DND-41 (cell line): ENCODE results near the gene LAMB1.

ENCODE experiments used
- ATAC-seq: fragments of 200-7000 bp; cut with Tn5 transposase; 3 replicates; pipeline ENCODE4 v1.9.1; 2021; ENCODE audit warnings: low read depth; ENCODE audit not compliant: insufficient read depth
- DNase-seq: peaks from one replicate; pipeline ENCODE4 v3.0.0-alpha.2; 2020
- H2AFZ ChIP-seq: 2 replicates; pipeline ENCODE4 v1.6.0; 2012; ENCODE audit warnings: low read depth, low read length
- H3K27ac ChIP-seq: 2 replicates; pipeline ENCODE4 v1.5.1; 2012; ENCODE audit warnings: low read length, inconsistent platforms
- H3K27me3 ChIP-seq: fragments of 200-600 bp; sonication (generic); 2 replicates; pipeline ENCODE4 v1.6.0; 2012; ENCODE audit warnings: low read length, mild to moderate bottlenecking, inconsistent platforms; ENCODE audit not compliant: insufficient read depth, poor library complexity
- H3K36me3 ChIP-seq: 2 replicates; pipeline ENCODE4 v1.5.1; 2012; ENCODE audit warnings: low read length, inconsistent platforms; ENCODE audit not compliant: insufficient read depth
- H3K4me1 ChIP-seq: 2 replicates; pipeline ENCODE4 v1.5.1; 2012; ENCODE audit warnings: mild to moderate bottlenecking, low read length; ENCODE audit not compliant: insufficient read depth
- H3K4me2 ChIP-seq: 2 replicates; pipeline ENCODE4 v1.6.0; 2012; ENCODE audit warnings: mild to moderate bottlenecking, moderate library complexity, low read length, inconsistent platforms; ENCODE audit not compliant: insufficient read depth
- H3K4me3 ChIP-seq, 2 experiments: fragments of 200-600 bp in 1 of 2; shearing (Covaris generic) in 1 of 2; 2 replicates each; pipeline ENCODE4 v1.5.1; 2012 to 2016; ENCODE audit warnings: inconsistent platforms in 2 of 2, low read length in 2 of 2, mild to moderate bottlenecking in 2 of 2, low read depth in 1 of 2, moderate library complexity in 1 of 2
- H3K79me2 ChIP-seq: 2 replicates; pipeline ENCODE4 v1.6.0; 2012; ENCODE audit warnings: low read length, inconsistent platforms; ENCODE audit not compliant: insufficient read depth
- H3K9ac ChIP-seq: 2 replicates; pipeline ENCODE4 v1.6.0; 2012; ENCODE audit warnings: low read depth, mild to moderate bottlenecking, inconsistent platforms, low read length, moderate library complexity
- H3K9me3 ChIP-seq: 2 replicates; pipeline ENCODE4 v1.5.1; 2012; ENCODE audit warnings: low read length, moderate library complexity, mild to moderate bottlenecking, inconsistent platforms; ENCODE audit not compliant: insufficient read depth, severe bottlenecking
- H4K20me1 ChIP-seq: 2 replicates; pipeline ENCODE4 v1.6.0; 2012; ENCODE audit warnings: low read length; ENCODE audit not compliant: insufficient read depth
- CTCF ChIP-seq: IDR thresholded peaks from 2 replicates; pipeline ENCODE4 v1.5.1; 2012; ENCODE audit warnings: borderline replicate concordance, low read length, moderate library complexity, mild to moderate bottlenecking; ENCODE audit not compliant: poor library complexity, severe bottlenecking; ENCODE audit errors: extremely low read depth
- EZH2 ChIP-seq: IDR thresholded peaks from 3 replicates; pipeline ENCODE4 v1.6.1; 2012; ENCODE audit warnings: borderline replicate concordance, low read depth, mild to moderate bottlenecking, moderate library complexity, low read length, inconsistent platforms; ENCODE audit not compliant: severe bottlenecking

The LAMB1 gene

GRCh38 chr7:107964510-107964909 lies 38.5 kb downstream of the LAMB1 start:
- no peak overlapping the region for H3K4me3 ChIP-seq
- no peak overlapping the region for H3K9ac ChIP-seq
- no peaks in the 10 kb centered on the region for H3K36me3 ChIP-seq
- TF ChIP-seq CTCF (no peak), EZH2 (no peak)
- H3K79me2 ChIP-seq, result no peaks in the 10 kb centered on the region
- H4K20me1 ChIP-seq, result no peaks in the 10 kb centered on the region
- H3K4me2 ChIP-seq, result no peak overlapping the region
- DNase-seq, result no peak
- no peaks in the 10 kb centered on the region for H3K9me3 ChIP-seq
- peaks cover 11% of the 10 kb centered on the region for H3K27me3 ChIP-seq
- ATAC-seq, result no peak
- H3K4me1 ChIP-seq, result no peaks in the 10 kb centered on the region
- no peak overlapping the region for H2AFZ ChIP-seq
- no peak overlapping the region for H3K27ac ChIP-seq

GRCh38 chr7:107962817-107963216 lies 40.1 kb downstream of the LAMB1 start:
- H3K36me3 ChIP-seq, result no peaks in the 10 kb centered on the region
- no peak for TF ChIP-seq CTCF
- no peaks in the 10 kb centered on the region for H3K79me2 ChIP-seq
- peaks cover 16% of the 10 kb centered on the region for H3K27me3 ChIP-seq
- no peak overlapping the region for H3K9ac ChIP-seq
- DNase-seq (no peak), ATAC-seq (no peak)
- no peak overlapping the region for H3K4me2 ChIP-seq
- no peak overlapping the region for H2AFZ ChIP-seq
- H4K20me1 ChIP-seq, result no peaks in the 10 kb centered on the region
- no peak overlapping the region for H3K4me3 ChIP-seq
- H3K9me3 ChIP-seq, result no peaks in the 10 kb centered on the region
- H3K4me1 ChIP-seq, result no peaks in the 10 kb centered on the region
- H3K27ac ChIP-seq, result no peak overlapping the region

- Histone ChIP-seq H3K4me3 (no peak overlapping the region), H3K9ac (no peak overlapping the region), H3K4me2 (no peak overlapping the region), H3K36me3 (no peaks in the 10 kb centered on the region), H3K27me3 (peaks cover 18% of the 10 kb centered on the region), H3K4me1 (no peaks in the 10 kb centered on the region), H4K20me1 (no peaks in the 10 kb centered on the region), H2AFZ (no peak overlapping the region), H3K79me2 (no peaks in the 10 kb centered on the region), H3K27ac (no peak overlapping the region), H3K9me3 (no peaks in the 10 kb centered on the region)
- ATAC-seq (no peak), DNase-seq (no peak)
- TF ChIP-seq CTCF (no peak), EZH2 (no peak)
Measured at GRCh38 chr7:107961405-107961804, 41.6 kb downstream of the LAMB1 start.

GRCh38 chr7:107960272-107960671 lies 42.7 kb downstream of the LAMB1 start:
- no peaks in the 10 kb centered on the region for H3K9me3 ChIP-seq
- no peak overlapping the region for H3K9ac ChIP-seq
- no peaks in the 10 kb centered on the region for H3K4me1 ChIP-seq
- H4K20me1 ChIP-seq, result no peaks in the 10 kb centered on the region
- H3K27ac ChIP-seq, result no peak overlapping the region
- DNase-seq (no peak), ATAC-seq (no peak)
- no peak overlapping the region for H3K4me2 ChIP-seq
- no peaks in the 10 kb centered on the region for H3K79me2 ChIP-seq
- H3K27me3 ChIP-seq, result peaks cover 18% of the 10 kb centered on the region
- no peak overlapping the region for H3K4me3 ChIP-seq
- TF ChIP-seq EZH2 (no peak), CTCF (no peak)
- no peak overlapping the region for H2AFZ ChIP-seq
- no peaks in the 10 kb centered on the region for H3K36me3 ChIP-seq
